SK-N-MC (cell line): Measurements from ENCODE around the gene MIGA1.

Experiments
- EZH2 ChIP-seq: fragments of 200-600 bp; sonication (generic); IDR thresholded peaks from one replicate; pipeline ENCODE4 v1.6.1; 2017; ENCODE audit warnings: antibody characterized with exemption
- FOXP2 ChIP-seq: optimal IDR thresholded peaks from 2 replicates; pipeline ENCODE3; 2011; ENCODE audit warnings: mild to moderate bottlenecking, moderate library complexity; ENCODE audit not compliant: insufficient read depth; ENCODE audit errors: extremely low read length, control extremely low read depth
- POLR2AphosphoS5 ChIP-seq: IDR thresholded peaks from 2 replicates; pipeline ENCODE4 v1.6.1; 2012; ENCODE audit warnings: mild to moderate bottlenecking, low read depth, low read length, borderline replicate concordance

GRCh38 chr1:77873461-77873860 lies 94.0 kb downstream of the MIGA1 start:
- TF ChIP-seq FOXP2 (no peak), EZH2 (no peak), POLR2AphosphoS5 (no peak)
